Effector memory CD4-positive, alpha-beta T cell (primary cell): ENCODE results near the gene WDR82.

ENCODE experiments used
- DNase-seq, 3 donors: peaks; one replicate each; pipeline ENCODE4 v3.0.0-alpha.2; 2020
- H3K27ac ChIP-seq: 2 replicates; pipeline ENCODE4 v1.7.0; 2013; ENCODE audit warnings: mild to moderate bottlenecking, low read length, moderate library complexity; ENCODE audit not compliant: insufficient read depth, poor library complexity, severe bottlenecking
- H3K27me3 ChIP-seq: replicated peaks from 2 replicates; pipeline ENCODE4 v1.7.0; 2013; ENCODE audit warnings: mild to moderate bottlenecking, low read length; ENCODE audit not compliant: insufficient read depth, control insufficient read depth, poor library complexity, severe bottlenecking
- H3K36me3 ChIP-seq: 2 replicates; pipeline ENCODE4 v1.7.0; 2013; ENCODE audit warnings: mild to moderate bottlenecking, low read length, moderate library complexity; ENCODE audit not compliant: control insufficient read depth, insufficient read depth
- H3K4me1 ChIP-seq: 2 replicates; pipeline ENCODE4 v1.7.0; 2013; ENCODE audit warnings: low read length, mild to moderate bottlenecking; ENCODE audit not compliant: control insufficient read depth, insufficient read depth, poor library complexity, severe bottlenecking
- H3K4me3 ChIP-seq: 2 replicates; pipeline ENCODE4 v1.7.0; 2013; ENCODE audit warnings: low read length, low read depth, mild to moderate bottlenecking; ENCODE audit not compliant: insufficient read depth, poor library complexity, severe bottlenecking
- H3K9me3 ChIP-seq: 2 replicates; pipeline ENCODE4 v1.7.0; 2013; ENCODE audit warnings: mild to moderate bottlenecking, low read length, moderate library complexity; ENCODE audit not compliant: control insufficient read depth

WDR82 gene

DNA sequence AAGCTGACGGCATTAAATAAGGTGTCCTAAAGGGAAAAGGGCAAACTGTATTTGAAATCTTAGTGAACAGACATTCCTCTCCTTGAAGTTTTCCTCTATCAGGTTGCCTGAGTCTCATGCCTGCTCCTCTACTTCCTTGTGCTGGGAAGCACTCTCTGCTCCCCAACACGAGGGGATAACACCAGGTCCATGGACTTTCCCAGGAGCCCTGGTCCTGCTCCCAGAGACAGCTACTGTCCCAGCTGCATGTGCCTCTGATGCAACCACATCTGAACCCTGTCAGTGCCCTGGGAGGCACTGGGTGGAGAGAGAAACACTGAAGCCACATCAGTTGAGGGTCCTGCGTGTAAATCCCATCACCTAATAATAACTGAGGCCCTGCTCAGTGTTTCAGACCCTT, 60.4 kb downstream of the WDR82 start:
- no peak for DNase-seq
- H3K4me3 ChIP-seq: no peak overlapping the region
- peaks cover 73% of the 10 kb centered on the region for H3K4me1 ChIP-seq
- H3K27ac ChIP-seq: peak overlapping the region; percentile 55
- H3K27me3 ChIP-seq: no peaks in the 10 kb centered on the region
- no peaks in the 10 kb centered on the region for H3K9me3 ChIP-seq
- peaks cover 19% of the 10 kb centered on the region for H3K36me3 ChIP-seq

DNA sequence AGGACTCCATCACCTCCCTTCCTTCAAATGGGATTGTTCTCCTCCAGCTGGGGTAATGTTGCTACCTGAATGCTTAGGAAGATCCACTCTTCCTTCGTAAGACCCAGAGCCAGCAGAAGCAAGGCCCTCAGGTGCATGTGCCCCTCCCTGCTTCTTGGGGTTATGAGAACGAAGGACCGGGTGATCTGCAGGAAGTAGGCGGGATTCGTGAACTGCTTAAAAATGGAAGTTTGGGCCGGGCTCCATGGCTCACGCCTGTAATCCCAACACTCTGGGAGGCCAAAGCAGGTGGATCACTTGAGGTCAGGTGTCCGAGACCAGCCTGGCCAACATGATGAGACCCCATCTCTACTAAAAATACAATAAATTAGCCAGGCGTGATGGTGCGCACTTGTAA, 61.0 kb downstream of the WDR82 start:
- peak overlapping the region; percentile 27 for H3K4me3 ChIP-seq
- DNase-seq: no peak
- H3K9me3 ChIP-seq: no peaks in the 10 kb centered on the region
- peaks cover 67% of the 10 kb centered on the region for H3K4me1 ChIP-seq
- peaks cover 25% of the 10 kb centered on the region for H3K36me3 ChIP-seq
- H3K27me3 ChIP-seq: no peaks in the 10 kb centered on the region
- H3K27ac ChIP-seq: peak overlapping the region; percentile 55

DNA sequence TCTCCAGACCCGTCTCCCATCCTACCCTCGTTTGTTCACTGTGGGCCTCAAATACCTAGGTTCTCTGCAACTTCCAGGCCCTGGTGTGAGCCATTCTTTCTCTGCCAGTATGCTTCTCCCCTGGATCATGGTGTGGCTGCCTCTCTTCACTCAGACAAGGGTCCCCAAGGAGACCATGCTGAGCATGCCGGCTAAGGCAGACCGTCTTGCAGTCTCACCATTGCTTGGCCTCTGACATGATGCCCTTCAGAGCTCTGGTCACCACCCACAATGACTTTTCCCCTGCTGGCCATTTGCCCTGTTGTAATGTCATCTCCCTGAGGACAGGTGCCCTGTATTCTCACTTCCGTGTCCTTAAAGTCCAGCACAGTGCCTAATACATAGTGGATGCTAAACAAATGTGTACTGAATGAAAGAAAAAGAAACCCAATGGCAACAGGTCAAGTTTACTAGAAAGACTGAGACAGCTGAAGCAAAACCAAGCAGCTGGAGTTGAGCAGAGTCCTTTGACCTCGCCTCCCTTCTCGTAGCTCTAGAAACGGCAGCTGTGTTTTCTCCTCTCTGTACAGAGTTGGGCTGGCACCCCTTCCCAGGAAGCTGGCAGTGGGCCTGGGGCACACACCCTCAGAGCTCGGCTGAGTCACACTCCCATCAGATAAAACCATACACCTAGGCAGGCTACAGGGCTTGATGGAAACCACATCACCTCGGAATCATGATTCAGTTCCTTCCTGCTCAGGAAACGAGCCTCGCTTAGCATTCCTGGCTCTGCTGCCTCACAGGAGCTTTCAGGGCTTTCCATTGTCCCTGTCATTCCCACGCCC, 61.7 kb downstream of the WDR82 start:
- Histone ChIP-seq H3K27ac (peak overlapping the region; percentile 55), H3K27me3 (no peaks in the 10 kb centered on the region), H3K36me3 (peaks cover 31% of the 10 kb centered on the region), H3K9me3 (no peaks in the 10 kb centered on the region), H3K4me3 (peak overlapping the region; percentile 27), H3K4me1 (peaks cover 61% of the 10 kb centered on the region)
- DNase-seq: peak; percentile 45 to 76 (median 51)

DNA sequence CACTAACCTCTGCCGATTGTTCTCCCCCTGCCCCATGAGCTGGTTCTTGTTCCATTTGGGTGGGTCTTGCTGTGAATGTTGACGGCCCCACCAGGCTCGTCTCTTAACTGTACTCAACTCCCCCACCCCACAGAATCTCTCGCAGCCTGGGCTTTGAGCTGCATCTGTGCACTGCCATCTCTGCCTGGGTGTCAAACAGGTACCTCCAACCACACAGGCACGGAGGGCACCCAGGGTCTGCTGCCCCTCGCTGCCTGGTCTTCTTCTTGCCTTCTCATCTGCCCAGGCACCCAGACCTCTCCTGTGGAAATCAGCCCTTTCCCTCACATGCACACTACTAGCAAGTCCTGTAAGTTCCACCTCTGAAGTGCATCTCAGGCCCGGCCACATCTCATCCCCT, 63.1 kb downstream of the WDR82 start:
- Histone ChIP-seq H3K9me3 (no peaks in the 10 kb centered on the region), H3K27ac (peak overlapping the region; percentile 29), H3K36me3 (peaks cover 45% of the 10 kb centered on the region), H3K4me1 (peaks cover 46% of the 10 kb centered on the region), H3K27me3 (no peaks in the 10 kb centered on the region), H3K4me3 (no peak overlapping the region)
- DNase-seq: no peak

DNA sequence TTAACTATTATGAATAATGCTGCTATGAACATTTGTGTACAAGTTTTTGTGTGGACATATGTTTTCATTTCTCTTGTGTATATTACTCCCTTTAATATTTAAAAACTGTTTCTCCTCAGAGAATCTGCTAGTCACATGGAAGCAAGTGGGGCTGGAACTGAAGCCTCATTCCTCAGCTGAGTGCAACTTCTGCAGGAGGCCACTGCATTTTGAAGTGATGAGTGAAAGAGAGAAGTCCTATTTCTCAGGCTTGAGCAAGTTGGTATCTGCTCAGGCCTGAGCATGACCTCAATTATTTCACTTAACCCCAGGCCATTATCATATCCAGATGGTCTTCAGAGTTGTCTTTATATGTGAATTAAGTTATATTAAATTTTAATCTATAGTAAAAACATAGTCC, 64.5 kb downstream of the WDR82 start:
- Histone ChIP-seq H3K36me3 (peaks cover 60% of the 10 kb centered on the region), H3K4me1 (peaks cover 35% of the 10 kb centered on the region), H3K27ac (no peak overlapping the region), H3K27me3 (no peaks in the 10 kb centered on the region), H3K9me3 (no peaks in the 10 kb centered on the region), H3K4me3 (no peak overlapping the region)
- DNase-seq: no peak

DNA sequence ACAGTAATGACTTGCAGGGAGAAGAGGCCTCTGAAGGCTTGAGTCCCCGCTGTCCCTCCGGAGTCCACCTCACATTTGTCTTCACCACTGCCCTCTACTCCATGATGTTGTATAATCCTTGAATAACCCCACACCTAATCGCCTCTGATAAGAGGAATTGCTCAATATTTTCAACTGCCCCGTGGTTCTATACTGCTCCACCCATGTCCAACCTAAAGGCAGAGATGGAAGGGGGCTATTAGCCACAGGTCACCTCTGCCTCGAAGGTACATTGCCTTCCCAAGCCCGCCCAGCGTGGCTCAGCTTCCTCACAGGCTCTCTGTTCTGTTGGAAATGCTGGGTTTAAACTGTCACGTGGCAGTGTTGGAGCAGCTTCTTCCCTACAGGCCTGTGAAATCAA, 65.4 kb downstream of the WDR82 start:
- Histone ChIP-seq H3K4me3 (no peak overlapping the region), H3K27ac (no peak overlapping the region), H3K27me3 (no peaks in the 10 kb centered on the region), H3K4me1 (peaks cover 26% of the 10 kb centered on the region), H3K36me3 (peaks cover 69% of the 10 kb centered on the region), H3K9me3 (no peaks in the 10 kb centered on the region)
- no peak for DNase-seq

DNA sequence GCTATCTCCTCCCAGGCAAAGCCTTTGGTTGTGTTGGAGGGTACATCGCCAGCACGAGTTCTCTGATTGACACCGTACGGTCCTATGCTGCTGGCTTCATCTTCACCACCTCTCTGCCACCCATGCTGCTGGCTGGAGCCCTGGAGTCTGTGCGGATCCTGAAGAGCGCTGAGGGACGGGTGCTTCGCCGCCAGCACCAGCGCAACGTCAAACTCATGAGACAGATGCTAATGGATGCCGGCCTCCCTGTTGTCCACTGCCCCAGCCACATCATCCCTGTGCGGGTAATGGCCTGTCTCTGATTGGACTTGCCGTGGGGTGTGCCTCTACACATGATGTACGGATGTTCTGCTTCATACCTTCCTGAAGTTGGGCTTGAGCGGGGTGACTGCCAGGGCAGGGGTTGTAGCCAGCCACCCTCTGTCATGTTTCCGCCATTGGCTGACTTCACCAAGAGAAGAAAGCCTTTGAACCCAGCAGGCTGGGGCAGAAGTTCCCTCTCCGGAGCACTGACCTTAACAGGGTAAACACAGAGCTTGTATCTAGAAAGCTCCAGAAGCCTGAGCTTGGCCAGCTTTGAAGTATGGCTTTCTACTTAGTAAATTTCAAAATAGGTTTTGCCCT, 67.1 kb downstream of the WDR82 start:
- Histone ChIP-seq H3K4me1 (peaks cover 9% of the 10 kb centered on the region), H3K36me3 (peaks cover 77% of the 10 kb centered on the region), H3K4me3 (no peak overlapping the region), H3K27me3 (no peaks in the 10 kb centered on the region), H3K9me3 (no peaks in the 10 kb centered on the region), H3K27ac (no peak overlapping the region)
- no peak for DNase-seq

DNA sequence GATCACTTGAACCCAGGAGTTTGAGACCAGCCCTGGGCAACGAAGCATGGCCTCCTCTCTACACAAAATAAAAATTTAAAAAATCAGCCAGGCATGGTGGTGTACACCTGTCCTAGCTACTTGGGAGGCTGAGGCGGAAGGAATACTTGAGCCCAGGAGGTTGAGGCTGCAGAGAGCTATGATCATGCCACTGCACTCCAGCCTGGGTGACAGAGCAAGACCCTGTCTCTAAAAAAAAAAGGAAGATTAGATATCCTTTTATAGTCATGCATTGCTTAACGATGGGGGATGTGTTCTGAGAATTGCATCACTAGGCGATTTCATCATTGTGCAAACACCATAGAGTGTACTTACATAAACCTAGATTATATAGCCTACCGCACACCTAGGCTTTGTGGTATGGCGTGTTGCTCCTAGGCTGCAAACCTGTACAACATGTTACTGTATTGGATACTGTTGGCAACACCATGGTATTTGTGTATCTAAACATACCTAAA, 67.9 kb downstream of the WDR82 start:
- Histone ChIP-seq H3K27ac (no peak overlapping the region), H3K36me3 (peaks cover 85% of the 10 kb centered on the region), H3K27me3 (no peaks in the 10 kb centered on the region), H3K9me3 (no peaks in the 10 kb centered on the region), H3K4me3 (no peak overlapping the region), H3K4me1 (peaks cover 2% of the 10 kb centered on the region)
- no peak for DNase-seq

DNA sequence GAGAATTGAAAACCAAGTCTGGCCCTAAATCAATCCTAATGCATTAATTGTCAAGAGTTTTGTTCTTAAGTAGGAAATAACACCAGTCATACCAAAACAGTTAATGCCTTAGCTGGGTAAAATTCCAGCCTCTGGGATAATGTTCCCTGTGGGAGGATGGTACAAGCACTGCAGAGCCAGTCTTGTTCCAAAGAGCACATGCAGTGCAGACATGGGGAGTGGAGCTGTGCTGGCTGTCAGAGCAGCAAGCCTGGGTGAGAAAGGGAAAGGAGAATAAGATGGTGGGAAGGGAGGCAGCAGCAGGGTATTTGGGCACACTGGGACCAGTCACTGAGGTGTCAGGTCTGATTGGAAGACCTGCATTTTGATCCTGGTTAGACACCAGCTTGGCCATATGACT, 68.4 kb downstream of the WDR82 start:
- peaks cover 91% of the 10 kb centered on the region for H3K36me3 ChIP-seq
- no peaks in the 10 kb centered on the region for H3K9me3 ChIP-seq
- no peak overlapping the region for H3K27ac ChIP-seq
- no peaks in the 10 kb centered on the region for H3K27me3 ChIP-seq
- no peak for DNase-seq
- no peak overlapping the region for H3K4me3 ChIP-seq
- H3K4me1 ChIP-seq: no peaks in the 10 kb centered on the region

DNA sequence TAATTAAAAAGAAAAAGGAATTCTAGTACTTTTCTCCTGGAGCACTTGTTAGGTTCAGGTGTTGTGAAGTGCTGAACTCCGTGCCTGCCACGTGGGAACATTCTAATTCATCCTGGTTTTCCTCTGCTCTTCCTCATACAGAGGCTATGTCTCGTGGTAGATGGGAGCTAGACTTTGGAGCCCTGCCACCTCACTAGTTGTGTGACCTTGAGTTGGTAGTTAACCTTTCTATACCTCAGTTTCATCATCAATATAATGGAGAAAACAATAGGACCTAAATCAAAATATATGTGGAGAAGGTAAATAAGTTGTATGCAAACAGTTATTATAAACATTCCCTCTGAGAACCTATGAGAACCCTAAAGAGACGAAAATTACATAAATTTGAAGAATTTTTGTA, 69.9 kb downstream of the WDR82 start:
- no peak overlapping the region for H3K4me3 ChIP-seq
- no peak for DNase-seq
- H3K27me3 ChIP-seq: no peaks in the 10 kb centered on the region
- H3K4me1 ChIP-seq: no peaks in the 10 kb centered on the region
- no peaks in the 10 kb centered on the region for H3K9me3 ChIP-seq
- H3K27ac ChIP-seq: no peak overlapping the region
- peaks cover 92% of the 10 kb centered on the region for H3K36me3 ChIP-seq
